PC-9 (cell line): ENCODE data around the gene STRADA. TPM values are rescaled to one million over a fixed set of nuclear protein-coding genes. Genes with fewer than 3 reads are reported as not detected.

Experiments used
- BruUV-seq: library from RNA; stranded (reverse); fragments of 400-500 nt; replicated peaks from 2 replicates; lab custom pipeline; 2021; lab: Mats Ljungman, UMichigan
- CTCF ChIA-PET: fragments of 300-600 bp; sonication (Branson Sonifier 250); formaldehyde crosslinking; loops from one replicate; lab custom pipeline; 2022; ENCODE audit warnings: antibody characterized with exemption; lab: Charles Lee
- POLR2A ChIA-PET: fragments of 300-600 bp; sonication (Branson Sonifier 250); formaldehyde crosslinking; loops from one replicate; lab custom pipeline; 2022; ENCODE audit warnings: antibody characterized with exemption; ENCODE audit not compliant: unreplicated experiment; lab: Charles Lee
- DNase-seq, 2 experiments: peaks; one replicate each; pipeline versions ENCODE4 v3.0.0 to v3.0.0-alpha.2; 2015 to 2022; ENCODE audit warnings: mixed read lengths in 1 of 2
- H2AFZ ChIP-seq: fragments of 200-600 bp; sonication (generic); 2 replicates; pipeline ENCODE4 v1.8.1; 2017; ENCODE audit warnings: antibody characterized with exemption
- H3F3A ChIP-seq: fragments of 200-600 bp; sonication (generic); 2 replicates; pipeline ENCODE4 v1.8.1; 2017; ENCODE audit warnings: antibody characterized with exemption, mild to moderate bottlenecking, low read depth; ENCODE audit not compliant: insufficient read depth
- H3K27ac ChIP-seq: fragments of 200-600 bp; sonication (generic); 2 replicates; pipeline ENCODE4 v1.6.1; 2016; ENCODE audit warnings: mixed run types
- H3K27me3 ChIP-seq: fragments of 200-600 bp; sonication (generic); 2 replicates; pipeline ENCODE4 v1.6.1; 2016; ENCODE audit warnings: low read depth, mixed run types; ENCODE audit not compliant: insufficient read depth
- H3K36me3 ChIP-seq: fragments of 200-600 bp; sonication (generic); 2 replicates; pipeline ENCODE4 v1.6.1; 2016; ENCODE audit warnings: low read depth, mixed run types
- H3K4me1 ChIP-seq: fragments of 200-600 bp; sonication (generic); replicated peaks from 2 replicates; pipeline ENCODE4 v1.6.1; 2016; ENCODE audit warnings: mixed run types; ENCODE audit not compliant: insufficient read depth
- H3K4me2 ChIP-seq: fragments of 200-600 bp; sonication (generic); 2 replicates; pipeline ENCODE4 v1.6.1; 2017; ENCODE audit warnings: mixed run types
- H3K4me3 ChIP-seq: fragments of 200-600 bp; sonication (generic); 2 replicates; pipeline ENCODE4 v1.6.1; 2016; ENCODE audit warnings: mixed run types
- H3K79me2 ChIP-seq: fragments of 200-600 bp; sonication (generic); 2 replicates; pipeline ENCODE4 v1.6.1; 2017; ENCODE audit warnings: low read depth, mixed run types
- H3K9me2 ChIP-seq: fragments of 200-600 bp; sonication (generic); 2 replicates; pipeline ENCODE4 v1.8.1; 2017; ENCODE audit warnings: mild to moderate bottlenecking; ENCODE audit not compliant: insufficient read depth
- H3K9me3 ChIP-seq: fragments of 200-600 bp; sonication (generic); 2 replicates; pipeline ENCODE4 v1.8.1; 2016; ENCODE audit warnings: low read depth; ENCODE audit not compliant: insufficient read depth
- H4K20me1 ChIP-seq: fragments of 200-600 bp; sonication (generic); 2 replicates; pipeline ENCODE4 v1.8.1; 2017; ENCODE audit not compliant: insufficient read depth
- CTCF ChIP-seq: fragments of 200-600 bp; sonication (generic); conservative IDR thresholded peaks from 2 replicates; pipeline ENCODE4 v1.6.1; 2017; ENCODE audit warnings: mixed run types, antibody characterized with exemption, mild to moderate bottlenecking, moderate library complexity
- EZH2 ChIP-seq: fragments of 200-600 bp; sonication (generic); IDR thresholded peaks from 2 replicates; pipeline ENCODE4 v1.8.0; 2017; ENCODE audit warnings: antibody characterized with exemption, low read depth
- intact Hi-C: fragments of 100-400 bp; cut with micrococcal nuclease; formaldehyde crosslinking; loops from one replicate; pipeline ENCODE4 v1.10.0; 2022; ENCODE audit not compliant: unreplicated experiment
- total RNA-seq: library from RNA; stranded (reverse); gene quantifications from 2 replicates; pipeline ENCODE4 v1.2.3, GENCODE V29; 2021

STRADA gene
- total RNA-seq, 1 experiment from 2014 or later = 28.8 TPM

- 0 out of 2 replicates have a peak, but pooled peaks cover 7% of the 10 kb centered on the region for H3K4me1 ChIP-seq
- no peaks in the 10 kb centered on the region for H3F3A ChIP-seq
- H4K20me1 ChIP-seq = no peaks in the 10 kb centered on the region
- H3K4me2 ChIP-seq = no peak overlapping the region
- no TSS peak for BruUV-seq
- H3K4me3 ChIP-seq = no peak overlapping the region
- no peaks in the 10 kb centered on the region for H3K9me2 ChIP-seq
- TF ChIP-seq CTCF (no peak), EZH2 (no peak)
- no peaks in the 10 kb centered on the region for H3K27me3 ChIP-seq
- H3K36me3 ChIP-seq = no peaks in the 10 kb centered on the region
- ChIA-PET POLR2A (no interaction called here), CTCF (no interaction called here)
- H3K79me2 ChIP-seq = no peaks in the 10 kb centered on the region
- H2AFZ ChIP-seq = no peak overlapping the region
- H3K27ac ChIP-seq = no peak overlapping the region
- DNase-seq = no peak
- intact Hi-C loops = no loop called here
- no peaks in the 10 kb centered on the region for H3K9me3 ChIP-seq
Measured at GRCh38 chr17:63653050-63653449, 88.5 kb downstream of the STRADA start.

Other genes starting within 250 kb of the STRADA start
- gene KCNH6, start 218.4 kb downstream of the STRADA start, total RNA-seq = not detected in 2 replicates
- gene DCAF7, start 191.3 kb downstream of the STRADA start, total RNA-seq = 62.2 and 78.9 TPM in 2 replicates
- 25.0 and 27.1 TPM in 2 replicates for gene TACO1, start 140.9 kb downstream of the STRADA start, total RNA-seq
- 12.9 and 14.1 TPM in 2 replicates for gene MAP3K3, start 119.4 kb downstream of the STRADA start, total RNA-seq
- 1.6 and 2.7 TPM in 2 replicates for gene LIMD2, start 41.7 kb downstream of the STRADA start, total RNA-seq
- 64.0 and 89.3 TPM in 2 replicates for gene CCDC47, start 31.8 kb upstream of the STRADA start, total RNA-seq
- gene DDX42, start 32.4 kb upstream of the STRADA start, total RNA-seq = 107 and 130 TPM in 2 replicates
- 128 and 150 TPM in 2 replicates for gene PSMC5, start 85.6 kb upstream of the STRADA start, total RNA-seq
- gene FTSJ3, start 85.9 kb upstream of the STRADA start, total RNA-seq = 36.9 and 44.0 TPM in 2 replicates
- gene SMARCD2, start 100.9 kb upstream of the STRADA start, total RNA-seq = 73.6 and 98.7 TPM in 2 replicates
- gene CSH2, start 131.9 kb upstream of the STRADA start, total RNA-seq = not detected in 2 replicates
- gene GH2, start 140.1 kb upstream of the STRADA start, total RNA-seq = not detected in 2 replicates
- not detected in 2 replicates for gene CSH1, start 154.8 kb upstream of the STRADA start, total RNA-seq
- not detected in 2 replicates for gene CSHL1, start 169.5 kb upstream of the STRADA start, total RNA-seq
- gene GH1, start 177.0 kb upstream of the STRADA start, total RNA-seq = not detected in 2 replicates
- gene CD79B, start 190.5 kb upstream of the STRADA start, total RNA-seq = not detected in 2 replicates
- 1.4 and 1.7 TPM in 2 replicates for gene SCN4A, start 231.1 kb upstream of the STRADA start, total RNA-seq